NCI-H2171 treated with DMSO at 0.1 percent for 48 hours (cell line): ENCODE data around the gene ODC1.

Experiments used
- DNase-seq: peaks from one replicate; lab custom pipeline; 2025; lab: John Stamatoyannopoulos, UW

ODC1 gene

DNA sequence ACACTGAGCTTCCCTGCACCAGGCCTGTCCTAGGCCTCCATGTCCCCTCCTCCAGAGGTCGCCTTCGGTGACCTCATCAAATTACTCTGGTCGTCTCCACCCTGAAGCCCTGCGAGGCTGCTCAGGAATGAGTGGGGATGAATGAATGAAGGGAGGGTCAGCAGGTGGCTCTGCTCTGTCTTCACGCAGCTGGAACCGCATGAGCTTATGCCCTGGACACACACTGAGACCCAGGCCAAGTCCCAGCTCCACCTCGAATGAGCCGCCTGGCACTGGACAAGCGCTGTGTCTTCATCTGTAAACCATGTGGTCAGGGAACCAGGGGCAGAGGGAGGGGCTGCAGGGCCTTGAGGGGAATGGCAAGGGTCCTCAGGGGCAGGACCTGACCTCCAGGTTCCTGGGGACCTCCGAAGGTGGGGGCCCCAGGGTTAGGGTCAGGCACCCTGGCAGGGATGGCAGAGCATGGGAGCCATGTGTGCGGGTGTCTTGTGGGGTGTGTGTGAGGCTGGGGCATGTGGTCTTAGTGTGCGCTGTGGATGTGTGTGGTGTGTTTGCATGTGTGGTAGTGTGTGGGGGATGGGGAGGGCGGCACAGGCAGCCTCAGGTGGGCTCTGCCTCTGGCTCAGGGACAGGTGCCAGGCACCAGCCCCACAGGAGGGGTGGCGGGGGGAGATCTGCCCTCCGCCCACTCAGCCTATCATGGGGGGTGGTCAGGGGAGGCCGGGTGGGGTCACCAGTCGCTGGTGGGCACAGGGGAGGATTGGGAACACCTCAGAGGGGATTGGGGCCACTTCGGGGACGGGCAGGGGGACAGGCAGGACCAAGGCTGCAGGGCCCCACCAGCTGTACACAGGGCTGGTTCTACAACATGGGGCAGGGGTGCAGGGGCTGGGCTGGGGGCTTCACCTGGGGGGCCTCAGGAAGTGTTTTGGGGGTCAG is 13.9 kb downstream of the ODC1 start:
- no peak for DNase-seq

DNA sequence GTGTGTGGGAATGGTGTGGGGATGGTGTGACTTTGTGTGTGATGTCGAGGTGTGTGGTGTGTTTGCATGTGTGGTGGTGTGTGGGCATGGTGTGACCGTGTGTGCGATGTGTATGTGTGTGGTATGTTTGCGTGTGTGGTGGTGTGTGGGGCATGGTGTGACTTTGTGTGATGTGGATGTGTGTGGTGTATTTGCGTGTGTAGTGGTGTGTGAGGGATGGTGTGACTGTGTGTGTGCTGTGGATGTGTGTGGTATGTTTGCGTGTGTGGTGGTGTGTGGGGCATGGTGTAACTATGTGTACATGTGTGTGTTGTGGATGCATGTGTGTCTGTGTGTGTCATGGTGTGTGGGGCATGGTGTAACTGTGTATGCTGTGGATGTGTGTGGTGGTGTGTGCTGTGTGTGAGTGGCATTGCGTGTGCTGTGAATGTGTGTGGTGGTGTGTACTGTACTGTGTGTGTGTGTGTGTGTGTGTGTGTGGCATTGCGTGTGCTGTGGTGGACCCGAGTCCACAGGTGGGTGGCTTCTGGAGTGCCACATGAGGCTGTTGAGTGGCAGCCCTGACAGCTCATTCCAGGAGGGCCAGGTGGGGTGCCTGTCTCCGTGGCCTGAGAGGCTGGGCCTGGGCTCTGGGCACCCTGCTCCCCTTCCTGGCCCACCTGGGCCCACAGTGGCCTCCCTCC is 14.7 kb downstream of the ODC1 start:
- DNase-seq: no peak

DNA sequence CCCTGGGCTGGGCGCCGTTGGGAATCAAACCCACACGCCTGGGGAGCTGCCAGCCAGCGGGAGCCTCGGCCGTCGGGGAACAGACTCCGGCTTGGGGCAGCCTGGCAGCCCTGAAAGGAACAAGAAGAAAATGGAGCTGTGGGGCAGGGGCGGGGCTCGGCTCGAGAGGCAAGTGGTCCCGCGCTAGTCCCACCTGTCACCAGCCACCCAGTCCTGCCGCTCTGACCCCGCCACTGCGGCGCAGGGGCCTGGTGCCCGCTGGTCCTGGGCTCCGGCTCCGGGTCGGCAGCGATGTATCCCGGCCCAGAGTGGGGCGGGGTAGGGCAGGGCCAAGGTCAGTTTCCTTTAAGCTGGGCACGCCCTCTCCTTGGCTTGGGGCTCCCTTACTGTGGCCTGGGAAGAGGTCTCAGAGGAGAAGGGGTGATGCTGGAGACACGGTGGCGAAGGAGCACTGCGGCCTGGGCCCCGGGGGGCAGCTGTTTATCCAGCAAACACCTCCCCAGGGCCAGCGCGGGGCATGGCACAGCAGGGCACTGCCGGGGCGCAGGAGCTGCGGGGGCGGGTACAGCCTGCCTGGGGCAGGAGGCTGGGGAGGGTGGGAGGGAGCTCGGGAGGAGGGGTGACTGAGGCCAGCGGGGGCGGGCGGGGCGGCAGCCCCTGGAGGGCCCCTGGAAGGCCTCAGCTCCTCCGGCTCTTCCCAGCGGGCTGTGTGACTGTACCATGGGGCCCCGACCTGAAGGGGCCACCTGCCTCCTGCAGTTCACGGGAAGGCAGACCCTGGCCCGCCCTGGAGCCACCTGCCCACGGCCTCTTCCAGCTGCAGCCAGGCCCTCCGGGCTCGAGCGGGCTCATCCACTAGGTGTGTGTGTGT is 15.6 kb downstream of the ODC1 start:
- peak; percentile 32 for DNase-seq

DNA sequence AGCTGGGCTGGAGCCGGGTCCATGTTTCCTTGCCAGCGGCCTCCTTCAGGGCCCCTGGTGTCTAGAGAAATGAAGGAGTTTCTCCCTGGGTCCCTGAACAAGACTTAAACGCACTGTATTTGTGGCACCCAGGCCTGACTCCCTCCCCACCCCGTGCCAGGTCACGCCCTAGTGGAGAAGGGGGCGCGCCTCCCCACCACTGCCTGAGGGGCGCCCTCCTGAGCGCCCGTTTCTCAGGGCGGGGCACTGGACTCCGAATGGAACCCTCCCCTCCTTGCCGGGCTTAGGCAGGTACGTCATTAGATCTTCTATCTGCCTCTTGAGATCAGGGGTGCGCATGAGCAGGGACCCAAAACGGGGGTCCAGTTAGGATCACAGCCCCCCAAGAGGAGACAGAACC is 16.3 kb downstream of the ODC1 start:
- DNase-seq: no peak

DNA sequence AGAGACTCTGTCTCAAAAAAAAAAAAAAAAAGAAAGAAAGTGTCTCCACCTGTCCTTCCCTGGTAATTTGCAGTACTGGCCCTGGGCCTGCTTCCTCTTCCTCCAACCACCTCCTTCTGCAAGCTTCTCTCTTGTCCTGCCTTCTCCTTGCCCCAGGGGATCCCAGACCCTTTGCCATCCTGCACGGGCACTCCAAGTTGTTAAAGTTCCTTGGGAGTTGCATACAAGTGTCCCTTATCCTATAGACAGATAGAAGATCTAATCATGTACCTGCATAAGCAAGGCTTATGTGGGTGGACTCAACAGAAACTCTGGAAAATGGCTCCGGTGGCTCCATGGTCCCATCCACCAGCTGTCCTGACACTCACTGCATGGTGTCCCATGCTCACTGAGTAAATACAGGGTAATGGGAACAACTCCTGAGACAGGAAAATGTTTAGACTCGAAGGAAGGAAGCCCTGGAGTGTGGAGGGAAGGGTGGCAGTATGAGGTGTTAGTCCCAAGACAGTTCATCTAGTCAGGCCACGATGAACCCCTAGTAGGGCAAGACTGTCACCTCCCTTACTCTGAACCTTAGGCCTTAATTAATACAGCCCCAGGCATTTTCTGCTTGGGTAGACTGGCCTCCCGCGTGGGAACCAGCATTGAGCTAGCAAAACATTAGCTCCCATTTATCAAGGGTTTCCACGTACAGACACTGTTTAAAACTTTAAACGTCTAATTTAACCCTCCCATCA is 17.1 kb downstream of the ODC1 start:
- no peak for DNase-seq

DNA sequence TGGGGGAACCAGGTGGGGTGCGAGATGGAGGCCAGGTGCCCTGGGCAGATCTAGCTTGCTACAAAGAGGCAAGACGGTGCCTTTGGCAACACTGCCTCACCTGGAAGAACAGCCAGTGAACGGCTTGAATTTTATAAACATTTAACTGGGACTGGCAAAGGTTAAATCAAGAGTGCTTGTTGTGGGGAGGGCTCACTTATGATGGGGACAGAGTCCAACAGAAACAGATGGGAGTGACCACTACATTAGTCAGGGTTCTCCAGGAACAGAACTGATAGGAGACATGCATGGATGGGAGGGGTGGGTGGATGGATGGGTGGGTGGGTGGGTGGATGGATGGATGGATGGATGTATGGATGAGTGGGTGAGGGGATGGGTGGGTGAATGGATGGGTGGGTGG is 19.2 kb downstream of the ODC1 start:
- no peak for DNase-seq

DNA sequence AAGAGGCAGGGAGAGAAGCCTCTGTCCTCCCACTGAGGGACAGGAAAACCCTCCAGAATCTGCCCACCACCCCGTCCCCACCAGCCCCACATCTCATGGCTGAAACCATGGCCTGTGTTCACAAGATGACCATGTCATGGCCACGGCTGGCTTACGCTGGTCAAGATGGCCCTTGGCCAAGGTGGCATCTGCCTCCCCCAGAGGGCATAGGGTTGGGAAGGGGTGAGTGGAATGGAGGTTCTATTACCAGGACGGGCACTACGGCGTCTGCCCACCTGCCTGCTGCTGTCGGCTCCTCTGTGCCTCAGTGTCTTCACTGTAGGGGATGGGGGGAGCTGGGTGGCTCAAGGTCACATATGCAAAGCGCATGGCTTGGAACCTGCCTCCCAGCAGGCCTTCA is 19.8 kb downstream of the ODC1 start:
- no peak for DNase-seq

DNA sequence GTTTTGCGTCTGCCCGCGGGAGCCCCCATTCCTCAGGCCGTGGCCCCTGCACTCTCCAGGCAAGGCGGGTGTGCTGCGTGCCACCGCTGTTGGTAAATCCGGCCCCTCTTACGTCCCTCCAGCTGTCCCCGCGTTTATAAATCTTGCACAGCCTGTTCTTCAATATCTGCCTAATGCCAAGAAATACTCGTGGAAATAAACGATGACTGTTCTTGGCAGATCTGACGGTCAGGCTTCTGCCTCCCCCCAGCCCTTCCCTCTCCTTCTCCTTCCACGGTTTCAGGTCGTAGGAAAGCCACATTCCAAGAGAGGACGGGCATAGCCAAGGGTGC is 20.5 kb downstream of the ODC1 start:
- DNase-seq: no peak

DNA sequence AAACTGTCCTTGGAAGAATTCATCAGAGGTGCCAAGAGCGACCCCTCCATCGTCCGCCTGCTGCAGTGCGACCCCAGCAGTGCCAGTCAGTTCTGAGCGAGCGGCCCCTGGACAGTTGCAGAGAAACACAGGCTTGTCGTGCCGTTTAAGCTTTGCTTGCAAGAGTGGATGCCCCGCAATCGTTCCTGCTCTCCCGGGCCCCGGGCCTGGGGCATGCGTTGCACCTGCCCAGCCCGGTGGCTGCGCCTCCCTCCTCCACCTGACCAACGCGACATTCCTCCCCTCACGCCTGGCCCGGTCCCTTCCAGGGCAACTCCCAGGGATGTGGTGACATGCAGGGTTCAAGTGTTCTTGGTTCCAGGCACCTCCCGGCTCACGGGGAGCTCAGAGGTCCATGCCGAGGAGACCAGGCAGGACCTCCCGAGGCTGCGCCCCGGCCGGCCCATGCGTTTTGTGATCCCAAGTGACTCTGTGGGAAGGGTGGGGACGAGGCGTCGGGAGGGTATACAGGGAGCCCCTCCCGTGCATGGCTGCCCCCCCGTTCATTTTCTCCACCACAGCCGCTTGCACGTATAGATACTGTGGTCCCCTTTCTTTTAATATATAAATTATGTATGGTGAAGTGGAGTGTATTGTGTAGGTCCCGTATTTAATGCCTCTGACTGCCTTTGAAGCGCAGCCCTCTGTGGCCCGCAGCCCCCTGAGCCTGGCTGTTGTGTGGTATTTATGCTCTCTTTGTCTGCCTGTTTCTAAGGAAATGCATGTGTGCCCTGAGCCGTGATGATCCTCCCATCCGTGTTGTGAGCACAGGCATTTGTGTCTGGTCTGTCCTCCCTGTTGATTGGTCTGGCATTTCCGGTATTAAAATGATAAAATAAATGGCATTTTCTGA is 21.2 kb downstream of the ODC1 start:
- no peak for DNase-seq

DNA sequence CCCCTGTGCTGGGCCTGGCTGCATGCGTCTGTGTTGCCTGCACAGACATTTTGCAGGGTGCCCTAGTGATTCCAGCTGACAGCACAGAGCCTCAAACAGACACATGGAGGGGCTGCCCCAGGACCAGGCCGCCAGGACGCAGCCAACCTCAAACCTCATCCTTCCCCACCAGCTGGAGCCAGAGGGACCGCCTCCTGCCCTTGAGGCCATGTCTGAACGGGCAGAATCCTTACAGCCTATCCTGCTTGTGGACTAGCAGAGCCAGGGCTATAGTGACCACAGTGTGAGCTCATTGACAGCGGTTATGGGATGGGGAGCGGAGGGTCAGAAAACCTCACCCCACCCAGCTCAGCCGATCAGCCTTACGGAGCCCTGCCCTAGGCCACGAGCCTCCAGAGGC is 22.4 kb downstream of the ODC1 start:
- DNase-seq: no peak

DNA sequence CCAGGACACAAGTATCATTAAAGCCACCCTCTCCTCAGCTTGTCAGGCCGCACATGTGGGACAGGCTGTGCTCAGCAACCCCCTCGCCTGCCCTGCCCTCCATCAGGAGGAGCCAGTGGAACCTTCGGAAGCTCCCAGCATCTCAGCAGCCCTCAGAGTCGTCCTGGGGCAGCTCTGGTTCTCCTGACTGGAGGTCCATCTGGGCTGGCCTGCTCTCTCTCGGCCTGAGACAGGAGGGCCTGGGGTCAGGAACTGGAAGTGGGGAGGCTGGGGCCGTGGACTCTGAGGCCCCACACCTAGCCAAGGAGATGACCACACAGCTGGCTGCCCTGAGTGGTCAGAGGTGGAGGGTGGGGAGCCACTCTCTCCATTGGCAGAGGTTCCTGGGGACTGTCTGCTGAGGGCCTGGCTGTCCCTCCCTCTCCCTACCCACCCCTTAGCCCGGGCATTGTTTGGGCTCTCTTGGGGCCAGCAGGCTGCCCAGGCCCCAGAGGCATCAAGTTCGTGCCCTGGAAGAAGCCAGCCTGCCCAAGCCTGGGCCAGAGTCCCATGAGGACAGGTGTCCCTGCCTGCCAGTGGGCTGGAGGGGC is 23.1 kb downstream of the ODC1 start:
- no peak for DNase-seq

DNA sequence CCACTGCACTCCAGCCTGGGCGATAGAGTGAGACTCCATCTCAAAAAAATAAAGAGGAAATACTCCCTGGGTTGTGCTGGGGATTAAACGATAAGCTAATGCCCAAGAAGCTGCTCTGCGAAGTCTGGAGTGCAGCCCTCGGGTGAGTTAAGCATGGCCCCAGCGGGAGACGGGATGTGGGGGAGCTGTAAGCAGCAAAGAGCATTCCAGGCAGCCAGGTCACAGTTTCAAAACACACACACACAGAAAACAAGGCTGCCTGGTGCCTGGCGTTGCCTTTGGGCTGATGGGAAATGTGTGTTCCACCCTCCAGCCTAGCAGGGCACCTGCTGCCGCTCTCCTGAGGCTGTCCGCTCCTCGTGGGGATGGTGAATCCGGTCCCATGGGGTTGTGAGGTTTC is 24.1 kb downstream of the ODC1 start:
- DNase-seq: no peak

DNA sequence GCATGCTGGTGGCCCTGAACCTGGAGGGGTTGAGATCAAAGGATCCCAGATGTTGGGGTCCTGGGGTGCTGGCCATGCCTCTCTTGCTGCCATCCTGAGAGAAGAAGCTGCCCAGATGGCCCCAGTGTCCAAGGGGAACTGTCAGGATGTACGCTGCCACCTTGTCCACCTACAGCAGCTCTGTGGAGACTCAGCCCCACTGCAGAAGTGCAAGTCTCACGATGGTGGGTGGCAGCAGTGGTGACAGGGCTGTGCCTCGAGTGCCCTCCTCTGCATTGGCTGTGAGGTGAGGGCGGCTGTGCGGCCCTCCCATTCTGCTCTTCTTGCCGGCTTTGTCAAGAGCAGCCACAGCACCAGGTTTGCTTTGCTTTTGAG is 24.7 kb downstream of the ODC1 start:
- no peak for DNase-seq

DNA sequence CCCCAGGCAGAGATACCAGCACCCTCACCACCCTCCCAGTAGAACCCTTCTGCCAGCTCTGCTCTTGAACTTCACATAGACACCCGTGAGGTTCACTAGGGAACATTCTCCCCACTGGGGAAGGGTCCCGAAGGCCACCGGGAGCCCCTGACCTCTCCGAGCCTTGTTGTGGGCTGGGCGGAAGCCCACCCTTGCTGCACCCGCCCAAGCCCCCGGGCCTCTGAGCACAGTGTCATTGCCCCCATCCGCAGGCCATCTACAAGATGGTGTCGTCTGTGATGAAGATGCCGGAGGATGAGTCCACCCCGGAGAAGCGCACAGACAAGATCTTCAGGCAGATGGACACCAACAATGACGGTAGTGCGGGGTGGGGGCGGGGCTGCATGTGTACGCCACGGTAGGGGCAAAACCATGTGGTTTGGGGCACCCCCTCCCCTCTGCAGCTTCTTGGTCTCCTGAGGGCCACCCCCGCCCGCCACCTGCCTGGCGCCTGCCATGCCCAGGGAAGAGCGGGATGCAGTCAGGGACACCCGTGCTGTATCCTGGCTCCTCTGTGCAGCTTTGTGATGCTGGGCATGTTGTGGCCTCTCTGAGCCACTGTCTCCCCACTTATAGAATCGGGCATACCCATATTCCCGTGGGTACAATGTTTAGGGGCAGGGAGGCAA is 25.3 kb downstream of the ODC1 start:
- no peak for DNase-seq

DNA sequence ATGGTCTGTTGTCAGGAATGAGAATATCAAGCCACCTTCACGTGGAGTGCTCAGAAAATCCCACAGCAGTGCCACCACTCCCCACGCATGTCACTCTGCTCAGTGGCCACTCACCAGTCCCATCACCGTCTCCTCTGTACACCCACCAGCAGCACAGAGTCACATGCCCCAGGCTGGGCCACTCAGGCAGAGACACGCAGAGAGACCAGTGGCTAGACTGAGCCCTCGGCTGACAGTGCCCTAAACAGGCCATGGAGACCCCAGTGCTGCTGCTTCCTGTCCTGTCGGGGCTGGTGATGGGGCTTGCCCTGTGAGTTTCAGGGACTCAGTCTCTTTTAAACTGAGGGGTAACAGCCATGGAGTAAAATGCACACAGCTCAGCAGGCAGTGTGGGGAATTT is 25.9 kb downstream of the ODC1 start:
- DNase-seq: no peak

DNA sequence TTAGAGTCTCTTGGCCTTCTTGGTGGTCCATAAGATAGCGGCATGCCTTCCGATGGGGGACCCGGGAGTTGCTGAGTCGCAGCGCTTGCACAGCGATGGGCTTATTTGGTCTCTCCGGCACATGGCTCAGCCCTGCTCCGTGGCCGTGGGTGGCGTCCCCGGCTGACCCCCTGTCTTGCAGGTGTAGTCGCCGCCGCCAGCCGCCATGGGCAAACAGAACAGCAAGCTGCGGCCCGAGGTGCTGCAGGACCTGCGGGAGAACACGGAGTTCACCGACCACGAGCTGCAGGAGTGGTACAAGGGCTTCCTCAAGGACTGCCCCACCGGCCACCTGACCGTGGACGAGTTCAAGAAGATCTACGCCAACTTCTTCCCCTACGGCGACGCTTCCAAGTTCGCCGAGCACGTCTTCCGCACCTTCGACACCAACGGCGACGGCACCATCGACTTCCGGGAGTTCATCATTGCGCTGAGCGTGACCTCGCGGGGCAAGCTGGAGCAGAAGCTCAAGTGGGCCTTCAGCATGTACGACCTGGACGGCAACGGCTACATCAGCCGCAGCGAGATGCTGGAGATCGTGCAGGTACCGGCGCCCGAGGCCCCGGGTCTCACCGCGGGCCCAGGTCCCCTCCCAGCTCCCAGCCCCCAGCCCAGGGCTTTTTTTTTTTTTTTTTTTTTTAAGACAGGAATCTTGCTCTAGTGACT is 28.4 kb downstream of the ODC1 start:
- no peak for DNase-seq

DNA sequence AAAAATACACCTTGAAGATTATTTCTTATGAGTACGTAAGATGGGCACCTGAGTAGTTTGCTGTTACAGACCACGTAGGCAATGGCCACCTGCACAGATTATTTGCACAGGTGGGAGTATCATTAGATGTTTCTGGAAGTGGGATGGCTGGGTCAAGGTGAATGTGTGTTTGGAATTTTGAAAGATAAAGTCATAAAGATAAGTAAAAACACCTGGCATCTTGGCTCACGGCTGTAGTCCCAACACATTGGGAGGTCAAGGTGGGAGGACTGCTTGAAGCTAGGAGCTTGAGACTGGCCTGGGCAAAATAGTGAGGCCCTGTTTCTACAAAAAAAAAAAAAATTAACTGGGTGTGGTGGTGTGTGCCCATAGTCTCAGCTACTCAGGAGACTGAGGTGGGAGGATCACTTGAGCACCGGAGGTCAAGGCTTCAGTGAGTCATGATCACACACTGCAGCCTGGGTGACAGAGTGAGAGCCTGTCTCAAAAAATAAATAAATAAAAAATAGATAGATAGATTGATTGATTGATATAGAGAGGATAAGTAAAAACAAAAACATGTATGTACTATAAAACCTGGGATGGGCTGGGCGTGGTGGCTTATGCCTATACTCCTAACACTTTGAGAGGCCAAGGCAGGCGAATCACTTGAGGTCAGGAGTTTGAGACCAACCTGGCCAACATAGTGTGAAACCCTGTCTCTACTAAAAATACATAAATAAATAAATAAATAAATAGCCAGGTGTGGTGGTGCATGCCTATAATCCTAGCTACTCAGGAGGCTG is 30.4 kb downstream of the ODC1 start:
- DNase-seq: no peak

DNA sequence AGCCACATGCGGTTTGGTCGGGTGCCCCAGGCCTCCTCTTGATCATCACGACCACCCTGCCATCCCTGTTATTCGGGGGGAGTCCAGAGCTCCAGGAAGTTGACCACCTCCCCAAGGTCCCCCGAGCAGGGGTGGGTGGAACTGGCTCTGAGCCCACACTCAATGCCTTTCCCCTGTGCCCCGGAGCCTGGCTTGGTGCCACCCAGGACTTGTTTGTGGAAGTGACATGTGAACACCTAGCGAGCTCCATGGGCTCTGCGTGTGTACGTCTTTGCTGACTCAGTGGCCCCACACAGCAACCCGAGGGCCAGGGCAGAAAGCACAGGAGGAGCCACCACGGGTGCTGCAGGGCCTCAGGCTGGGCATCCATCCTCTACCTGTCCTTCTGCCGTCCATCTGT is 32.5 kb downstream of the ODC1 start:
- no peak for DNase-seq

DNA sequence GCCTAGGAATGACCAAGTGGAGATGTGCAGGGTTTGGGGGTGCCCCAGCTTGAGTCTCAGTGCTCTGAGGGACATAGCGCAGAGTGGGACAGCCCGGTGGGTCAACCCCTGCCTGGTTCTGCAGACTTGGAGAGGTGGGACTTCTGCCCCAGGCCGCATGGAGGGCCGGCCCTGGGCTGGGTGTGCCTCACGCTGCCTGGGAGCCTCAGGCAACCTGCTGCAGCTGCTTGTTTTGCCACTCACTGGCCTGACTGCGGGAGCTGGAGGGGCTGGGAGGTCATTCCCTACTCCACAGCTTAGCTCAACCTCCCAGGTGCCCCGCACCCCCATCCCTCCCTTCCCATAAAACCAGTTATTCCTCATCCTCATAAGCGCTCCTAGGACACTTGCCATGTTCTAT is 33.1 kb downstream of the ODC1 start:
- DNase-seq: no peak
